Endothelial cell of umbilical vein (primary cell): ENCODE measurements around the gene ZDHHC17. TPM values are rescaled to one million over a fixed set of nuclear protein-coding genes. Genes with fewer than 3 reads are reported as not detected.

Experiments
- BruUV-seq: library from RNA; stranded (reverse); fragments of 400-500 nt; replicated peaks from 2 replicates; lab custom pipeline; 2021; lab: Mats Ljungman, UMichigan
- CTCF ChIA-PET: fragments of 300-600, 350-600 bp; sonication (Branson Sonifier 250); formaldehyde crosslinking; loops from one replicate; lab custom pipeline; 2021; ENCODE audit warnings: antibody characterized with exemption, inconsistent platforms; lab: Charles Lee
- POLR2A ChIA-PET: fragments of 300-600, 350-600 bp; sonication (Branson Sonifier 250); formaldehyde crosslinking; loops from one replicate; lab custom pipeline; 2021; ENCODE audit warnings: antibody characterized with exemption, inconsistent platforms; lab: Charles Lee
- DNase-seq: peaks from one replicate; pipeline ENCODE4 v3.0.0-alpha.2; 2011; ENCODE audit warnings: low read depth, low spot score
- FAIRE-seq: peaks from 2 replicates; lab custom pipeline; 2011; peaks lifted over from hg19 to GRCh38; lab: Jason Lieb, UNC
- H2AFZ ChIP-seq: 2 replicates; pipeline ENCODE4 v1.6.0; 2012; ENCODE audit warnings: low read depth, low read length, control low read depth, inconsistent platforms
- H3K27ac ChIP-seq: 2 replicates; pipeline ENCODE4 v1.5.1; 2011; ENCODE audit warnings: low read depth, mild to moderate bottlenecking, control low read depth, low read length, moderate library complexity; ENCODE audit not compliant: insufficient read depth
- H3K27me3 ChIP-seq, 2 experiments: 2 replicates each; pipeline versions ENCODE4 v1.6.0 to v1.6.1; 2011; ENCODE audit warnings: low read length in 2 of 2, mixed read lengths in 1 of 2; ENCODE audit not compliant: control insufficient read depth in 2 of 2, insufficient read depth in 2 of 2
- H3K36me3 ChIP-seq, 2 experiments: 2 replicates in 1 of 2; 3 replicates in 1 of 2; pipeline ENCODE4 v1.5.1; 2011; ENCODE audit warnings: low read length in 2 of 2, mild to moderate bottlenecking in 1 of 2, moderate library complexity in 1 of 2; ENCODE audit not compliant: control insufficient read depth in 2 of 2, insufficient read depth in 2 of 2; ENCODE audit errors: extremely low read depth in 1 of 2
- H3K4me1 ChIP-seq: 3 replicates; pipeline ENCODE4 v1.5.1; 2011; ENCODE audit warnings: mild to moderate bottlenecking, low read length; ENCODE audit not compliant: control insufficient read depth, insufficient read depth; ENCODE audit errors: extremely low read depth
- H3K4me2 ChIP-seq: 2 replicates; pipeline ENCODE4 v1.6.1; 2011; ENCODE audit warnings: low read length, control low read depth, mixed read lengths; ENCODE audit not compliant: insufficient read depth
- H3K4me3 ChIP-seq, 3 experiments: fragments of 200-600 bp in 1 of 3; sonication (generic), shearing (Covaris generic) in 1 of 3; replicated peaks in 1 of 3; 2 replicates each; pipeline ENCODE4 v1.5.1; 2011 to 2016; ENCODE audit warnings: control low read depth in 3 of 3, low read length in 3 of 3, mild to moderate bottlenecking in 2 of 3, inconsistent platforms in 1 of 3, low read depth in 1 of 3, moderate library complexity in 1 of 3; ENCODE audit not compliant: insufficient read depth in 1 of 3
- H3K79me2 ChIP-seq: 2 replicates; pipeline ENCODE4 v1.6.0; 2012; ENCODE audit warnings: low read length, inconsistent platforms; ENCODE audit not compliant: control insufficient read depth, insufficient read depth
- H3K9ac ChIP-seq: replicated peaks from 2 replicates; pipeline ENCODE3; 2011; ENCODE audit warnings: low read length, control low read depth; ENCODE audit not compliant: insufficient read depth; ENCODE audit errors: extremely low read depth
- H3K9me1 ChIP-seq: replicated peaks from 3 replicates; pipeline ENCODE4 v1.6.0; 2011; ENCODE audit warnings: mild to moderate bottlenecking, low read length; ENCODE audit not compliant: control insufficient read depth, insufficient read depth; ENCODE audit errors: extremely low read depth
- H3K9me3 ChIP-seq: replicated peaks from 2 replicates; pipeline ENCODE4 v1.5.1; 2012; ENCODE audit warnings: low read length, inconsistent platforms; ENCODE audit not compliant: control insufficient read depth, insufficient read depth
- H4K20me1 ChIP-seq: replicated peaks from 2 replicates; pipeline ENCODE3; 2011; ENCODE audit warnings: mild to moderate bottlenecking, low read length; ENCODE audit not compliant: control insufficient read depth, insufficient read depth; ENCODE audit errors: extremely low read depth
- CTCF ChIP-seq, 2 donors: IDR thresholded peaks; 1 replicate in 1 of 2; 2 replicates in 1 of 2; pipeline ENCODE4 v1.5.1; 2011; ENCODE audit warnings: low read length in 2 of 2, mild to moderate bottlenecking in 2 of 2, moderate library complexity in 2 of 2, control low read depth in 1 of 2, inconsistent platforms in 1 of 2, low read depth in 1 of 2; ENCODE audit not compliant: insufficient read depth in 1 of 2; ENCODE audit errors: extremely low read depth in 1 of 2
- EZH2 ChIP-seq: IDR thresholded peaks from 2 replicates; pipeline ENCODE4 v1.6.1; 2012; ENCODE audit warnings: borderline replicate concordance, low read depth, mild to moderate bottlenecking, moderate library complexity, low read length, inconsistent platforms; ENCODE audit not compliant: severe bottlenecking
- FOS ChIP-seq: IDR thresholded peaks from 2 replicates; pipeline ENCODE4 v1.6.1; 2011; ENCODE audit warnings: mild to moderate bottlenecking, low read length, moderate library complexity, borderline replicate concordance; ENCODE audit not compliant: insufficient read depth
- GATA2 ChIP-seq: IDR thresholded peaks from 2 replicates; pipeline ENCODE4 v1.7.0; 2011; ENCODE audit warnings: low read depth, mild to moderate bottlenecking, moderate library complexity, mixed read lengths, low read length; ENCODE audit not compliant: insufficient read length, insufficient read depth
- JUN ChIP-seq: IDR thresholded peaks from 2 replicates; pipeline ENCODE4 v1.6.1; 2011; ENCODE audit warnings: borderline replicate concordance, low read depth; ENCODE audit not compliant: insufficient read length, insufficient read depth
- MAX ChIP-seq: IDR thresholded peaks from 2 replicates; pipeline ENCODE4 v1.6.1; 2011; ENCODE audit not compliant: insufficient read depth, insufficient read length
- MYC ChIP-seq: IDR thresholded peaks from one replicate; pipeline ENCODE4 v1.6.1; 2011; ENCODE audit warnings: mild to moderate bottlenecking, low read depth, low read length
- POLR2A ChIP-seq: IDR thresholded peaks from 2 replicates; pipeline ENCODE4 v1.6.1; 2012; ENCODE audit warnings: low read depth, mild to moderate bottlenecking, control low read depth, low read length
- POLR2AphosphoS5 ChIP-seq: IDR thresholded peaks from 2 replicates; pipeline ENCODE4 v1.6.1; 2012; ENCODE audit warnings: low read depth, mild to moderate bottlenecking, control low read depth, low read length, moderate library complexity; ENCODE audit not compliant: insufficient read depth
- dilution Hi-C: fragments of 300-500 bp; cut with MboI; formaldehyde crosslinking; loops from one replicate; pipeline ENCODE4 v1.15.0; 2019; ENCODE audit warnings: low sequenced_read_pairs; ENCODE audit not compliant: extremely low pct_ligation_motif_present
- intact Hi-C: fragments of 100-400 bp; cut with micrococcal nuclease; formaldehyde crosslinking; loops from one replicate; pipeline ENCODE4 v1.10.0; 2022
- polyA plus RNA-seq, 4 experiments: library from polyadenylated mRNA; depleted of rRNA in 3 of 4; stranded (reverse) in 3 of 4; unstranded in 1 of 4; fragments of >200 nt; gene quantifications; 2 replicates each; pipeline versions ENCODE4 v1.2.1 to v1.2.3, GENCODE V29; 2011 to 2012; ENCODE audit warnings: missing spikeins in 1 of 4
- total RNA-seq: library from RNA; stranded (reverse); gene quantifications from 2 replicates; pipeline ENCODE4 v1.2.3, GENCODE V29; 2021

ZDHHC17 gene
- total and polyA plus RNA-seq, 2 donors (not counting 3 experiments of a cell fraction or from before 2014, with no cell fraction given): 21.2 to 26.9 TPM

- Histone ChIP-seq H3K79me2 (no peaks in the 10 kb centered on the region), H3K4me3 (no peak overlapping the region), H4K20me1 (no peaks in the 10 kb centered on the region), H3K27ac (no peak overlapping the region), H3K9ac (no peak overlapping the region), H2AFZ (no peak overlapping the region), H3K4me2 (no peak overlapping the region), H3K36me3 (peaks cover 0 to 2% of the 10 kb centered on the region in 2 experiments), H3K9me3 (peaks cover 2% of the 10 kb centered on the region), H3K9me1 (no peaks in the 10 kb centered on the region), H3K27me3 (no peaks in the 10 kb centered on the region), H3K4me1 (no peaks in the 10 kb centered on the region)
- DNase-seq (no peak), FAIRE-seq (no peak)
- ChIA-PET POLR2A (no interaction called here), CTCF (interaction anchor here (1.3 kb wide), 2 partner anchors 8 to 11 kb away, joined by 3 to 4 read pairs; no protein-coding TSS in a partner anchor)
- TF ChIP-seq MAX (no peak), JUN (no peak), FOS (no peak), POLR2AphosphoS5 (no peak)
- intact Hi-C loops (no loop called here), dilution Hi-C loops (no loop called here)
- BruUV-seq: no TSS peak
Observed at GRCh38 chr12:76855271-76855670, 91.4 kb downstream of the ZDHHC17 start.

- dilution Hi-C loops: no loop called here
- Histone ChIP-seq H3K27ac (no peak overlapping the region), H3K4me2 (no peak overlapping the region), H3K9me1 (no peaks in the 10 kb centered on the region), H3K9me3 (peaks cover 2% of the 10 kb centered on the region), H3K27me3 (no peaks in the 10 kb centered on the region), H4K20me1 (no peaks in the 10 kb centered on the region), H3K4me1 (no peaks in the 10 kb centered on the region), H3K9ac (no peak overlapping the region), H3K4me3 (no peak overlapping the region), H3K79me2 (no peaks in the 10 kb centered on the region), H2AFZ (no peak overlapping the region), H3K36me3 (no peaks in the 10 kb centered on the region)
- POLR2A ChIA-PET: no interaction called here
- no peak for FAIRE-seq
- TF ChIP-seq EZH2 (no peak), POLR2AphosphoS5 (no peak), JUN (no peak), CTCF (IDR thresholded peaks at IDR 0.05; ENCODE audit: extremely low read depth in 1 of 2, insufficient read depth in 1 of 2, low read depth in 1 of 2, low read length in 2 of 2) (no peak), MAX (no peak), POLR2A (no peak), MYC (no peak), GATA2 (no peak), FOS (no peak)
- no peak for DNase-seq
- intact Hi-C loops: no loop called here
- no TSS peak for BruUV-seq
- CTCF ChIA-PET: interaction anchor here (1.3 kb wide), 2 partner anchors 9 to 10 kb away, joined by 3 to 4 read pairs; no protein-coding TSS in a partner anchor
Observed at GRCh38 chr12:76856018-76856644, 92.2 kb downstream of the ZDHHC17 start.
